SU-DHL-6 (cell line): Measurements from ENCODE around the gene NPIPA1.
"Not testable (repeated sequence)": the region's sequence is repeated elsewhere in the genome, so short reads cannot be mapped to it uniquely, and the experiment has no call there.

ENCODE experiments used
- EZH2phosphoT487 ChIP-seq: fragments of 200-600 bp; sonication (generic), shearing (Covaris generic); conservative IDR thresholded peaks from 2 replicates; pipeline ENCODE4 v1.6.1; 2018; ENCODE audit warnings: mild to moderate bottlenecking, antibody characterized with exemption, low read length, moderate library complexity, mixed read lengths
- TF ChIP-seq, protein P1 (sequence below): fragments of 200-600 bp; sonication (generic); IDR thresholded peaks from one replicate; pipeline ENCODE4 v1.5.1; 2017; ENCODE audit warnings: antibody characterized with exemption, mild to moderate bottlenecking, low read length, moderate library complexity; ENCODE audit not compliant: insufficient read depth, poor library complexity, severe bottlenecking

DNA sequence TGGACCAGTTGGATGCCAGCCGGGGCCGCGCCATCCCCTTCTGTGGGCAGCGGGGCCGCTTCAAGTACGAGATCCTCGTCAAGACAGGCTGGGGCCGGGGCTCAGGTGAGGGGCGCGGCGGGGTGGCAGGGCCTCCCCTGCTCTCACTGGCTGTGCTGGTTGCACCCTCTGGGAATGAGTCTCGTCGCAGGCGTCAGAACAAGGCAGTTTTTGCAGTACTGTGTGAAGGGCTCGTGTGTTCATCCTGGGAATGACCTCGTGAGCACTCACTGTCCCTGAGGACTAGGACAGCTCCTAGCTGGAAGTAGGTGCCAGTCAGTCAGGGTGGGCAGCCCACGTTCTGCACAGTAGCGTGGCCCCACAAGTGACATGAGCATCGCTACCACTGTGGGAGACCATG is 6.3 kb upstream of the NPIPA1 start:
- TF ChIP-seq, protein P1, sequence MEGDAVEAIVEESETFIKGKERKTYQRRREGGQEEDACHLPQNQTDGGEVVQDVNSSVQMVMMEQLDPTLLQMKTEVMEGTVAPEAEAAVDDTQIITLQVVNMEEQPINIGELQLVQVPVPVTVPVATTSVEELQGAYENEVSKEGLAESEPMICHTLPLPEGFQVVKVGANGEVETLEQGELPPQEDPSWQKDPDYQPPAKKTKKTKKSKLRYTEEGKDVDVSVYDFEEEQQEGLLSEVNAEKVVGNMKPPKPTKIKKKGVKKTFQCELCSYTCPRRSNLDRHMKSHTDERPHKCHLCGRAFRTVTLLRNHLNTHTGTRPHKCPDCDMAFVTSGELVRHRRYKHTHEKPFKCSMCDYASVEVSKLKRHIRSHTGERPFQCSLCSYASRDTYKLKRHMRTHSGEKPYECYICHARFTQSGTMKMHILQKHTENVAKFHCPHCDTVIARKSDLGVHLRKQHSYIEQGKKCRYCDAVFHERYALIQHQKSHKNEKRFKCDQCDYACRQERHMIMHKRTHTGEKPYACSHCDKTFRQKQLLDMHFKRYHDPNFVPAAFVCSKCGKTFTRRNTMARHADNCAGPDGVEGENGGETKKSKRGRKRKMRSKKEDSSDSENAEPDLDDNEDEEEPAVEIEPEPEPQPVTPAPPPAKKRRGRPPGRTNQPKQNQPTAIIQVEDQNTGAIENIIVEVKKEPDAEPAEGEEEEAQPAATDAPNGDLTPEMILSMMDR, result not testable (repeated sequence)
- not testable (repeated sequence) for TF ChIP-seq EZH2phosphoT487
